ENCODE results near the gene EIF6.

The EIF6 gene

DNA sequence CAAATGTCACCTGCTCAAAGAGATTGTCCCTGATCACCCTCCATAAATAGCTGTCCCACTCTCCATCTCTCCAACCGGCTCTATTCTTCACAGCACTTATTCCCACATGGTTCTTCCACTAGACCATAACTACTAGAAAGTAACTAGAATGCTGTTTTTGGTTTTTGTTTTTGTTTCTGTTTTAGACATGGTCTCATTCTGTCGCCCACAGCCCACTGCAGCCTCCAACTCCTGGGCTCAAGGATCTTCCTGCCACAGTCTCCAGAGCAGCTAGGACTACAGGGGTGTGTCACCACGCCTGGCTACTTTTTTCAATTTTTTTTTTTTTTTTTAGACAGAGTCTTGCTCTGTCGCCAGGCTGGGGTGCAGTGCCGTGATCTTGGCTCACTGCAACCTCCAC is 45.8 kb downstream of the EIF6 start:
- Histone ChIP-seq H3K4me3 (ENCODE audit: low read depth, low read length) (no peak overlapping the region), H3K27ac (ENCODE audit: extremely low read depth, low read depth, low read length) (no peak overlapping the region), H3K4me1 (ENCODE audit: control insufficient read depth, insufficient read depth, low read length) (no peaks in the 10 kb centered on the region), H3K36me3 (ENCODE audit: control insufficient read depth in 2 of 2, insufficient read depth in 1 of 2, low read length in 2 of 2) (no peaks in the 10 kb centered on the region), H3K9me3 (ENCODE audit: control insufficient read depth, insufficient read depth, low read depth, low read length) (no peaks in the 10 kb centered on the region)
- CTCF ChIA-PET, result interaction anchor here (0.7 kb wide), 1 partner anchor 484 kb away, joined by 3 read pairs; no protein-coding TSS in a partner anchor
- TF ChIP-seq ZNF114 (tag by site-specific recombination; IDR thresholded peaks at IDR 0.05), result no peak
- TF ChIP-seq ZNF423 (tag by site-specific recombination; IDR thresholded peaks at IDR 0.05), result no peak
- no peak for TF ChIP-seq SCRT2 (tag by site-specific recombination; IDR thresholded peaks at IDR 0.05)
- TF ChIP-seq ZBTB7A (tag by site-specific recombination; IDR thresholded peaks at IDR 0.05; ENCODE audit: low read depth), result no peak
- TF ChIP-seq, protein P1, sequence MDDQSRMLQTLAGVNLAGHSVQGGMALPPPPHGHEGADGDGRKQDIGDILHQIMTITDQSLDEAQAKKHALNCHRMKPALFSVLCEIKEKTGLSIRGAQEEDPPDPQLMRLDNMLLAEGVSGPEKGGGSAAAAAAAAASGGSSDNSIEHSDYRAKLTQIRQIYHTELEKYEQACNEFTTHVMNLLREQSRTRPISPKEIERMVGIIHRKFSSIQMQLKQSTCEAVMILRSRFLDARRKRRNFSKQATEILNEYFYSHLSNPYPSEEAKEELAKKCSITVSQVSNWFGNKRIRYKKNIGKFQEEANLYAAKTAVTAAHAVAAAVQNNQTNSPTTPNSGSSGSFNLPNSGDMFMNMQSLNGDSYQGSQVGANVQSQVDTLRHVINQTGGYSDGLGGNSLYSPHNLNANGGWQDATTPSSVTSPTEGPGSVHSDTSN (CRISPR knock-in tag; IDR thresholded peaks at IDR 0.05), result no peak
- TF ChIP-seq ZNF155 (tag by site-specific recombination; IDR thresholded peaks at IDR 0.05), result no peak
- no peak for TF ChIP-seq ZNF266 (tag by site-specific recombination; IDR thresholded peaks at IDR 0.05; ENCODE audit: low read depth)
- no peak for TF ChIP-seq WT1 (tag by site-specific recombination; IDR thresholded peaks at IDR 0.05)
- TF ChIP-seq, protein P2, sequence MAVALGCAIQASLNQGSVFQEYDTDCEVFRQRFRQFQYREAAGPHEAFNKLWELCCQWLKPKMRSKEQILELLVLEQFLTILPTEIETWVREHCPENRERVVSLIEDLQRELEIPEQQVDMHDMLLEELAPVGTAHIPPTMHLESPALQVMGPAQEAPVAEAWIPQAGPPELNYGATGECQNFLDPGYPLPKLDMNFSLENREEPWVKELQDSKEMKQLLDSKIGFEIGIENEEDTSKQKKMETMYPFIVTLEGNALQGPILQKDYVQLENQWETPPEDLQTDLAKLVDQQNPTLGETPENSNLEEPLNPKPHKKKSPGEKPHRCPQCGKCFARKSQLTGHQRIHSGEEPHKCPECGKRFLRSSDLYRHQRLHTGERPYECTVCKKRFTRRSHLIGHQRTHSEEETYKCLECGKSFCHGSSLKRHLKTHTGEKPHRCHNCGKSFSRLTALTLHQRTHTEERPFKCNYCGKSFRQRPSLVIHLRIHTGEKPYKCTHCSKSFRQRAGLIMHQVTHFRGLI (tag by site-specific recombination; IDR thresholded peaks at IDR 0.05), result no peak
- POLR2A ChIA-PET, result no interaction called here

DNA sequence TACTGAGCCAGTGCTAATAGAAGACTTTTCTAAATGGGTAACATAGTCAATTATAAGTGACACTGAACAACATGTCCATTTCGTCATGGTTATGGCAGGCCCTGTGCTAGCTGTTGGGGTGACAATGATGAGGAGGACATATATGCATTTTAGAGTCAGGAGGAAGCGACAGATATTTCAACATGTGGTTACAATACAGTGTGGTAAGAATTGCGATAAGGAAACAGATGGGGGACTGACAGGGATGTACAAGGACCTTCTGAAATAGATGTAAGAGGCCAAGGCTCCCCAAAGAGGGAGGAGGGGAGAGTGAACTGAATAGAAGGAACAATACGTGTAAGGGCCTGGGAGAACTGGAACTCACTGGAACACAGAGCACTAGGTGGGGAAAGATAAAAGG is 46.4 kb downstream of the EIF6 start:
- TF ChIP-seq YY2 (tag by site-specific recombination; IDR thresholded peaks at IDR 0.05), result no peak
- TF ChIP-seq ZBTB48 (tag by site-specific recombination; IDR thresholded peaks at IDR 0.05), result no peak
- no peak for TF ChIP-seq ZNF335 (tag by site-specific recombination; conservative IDR thresholded peaks at IDR 0.05)
- no peak for TF ChIP-seq ZNF785 (tag by site-specific recombination; IDR thresholded peaks at IDR 0.05)
- TF ChIP-seq ZNF341 (tag by site-specific recombination; IDR thresholded peaks at IDR 0.05; ENCODE audit: low read depth), result no peak
- POLR2A ChIA-PET, result no interaction called here
- no peak overlapping the region for H3K4me3 ChIP-seq (ENCODE audit: low read depth, low read length)
- H3K36me3 ChIP-seq (ENCODE audit: control insufficient read depth in 2 of 2, insufficient read depth in 1 of 2, low read length in 2 of 2), result no peaks in the 10 kb centered on the region
- no peaks in the 10 kb centered on the region for H3K4me1 ChIP-seq (ENCODE audit: control insufficient read depth, insufficient read depth, low read length)
- CTCF ChIA-PET, result no interaction called here
- H3K9me3 ChIP-seq (ENCODE audit: control insufficient read depth, insufficient read depth, low read depth, low read length), result no peaks in the 10 kb centered on the region
- H3K27ac ChIP-seq (ENCODE audit: extremely low read depth, low read depth, low read length), result no peak overlapping the region

DNA sequence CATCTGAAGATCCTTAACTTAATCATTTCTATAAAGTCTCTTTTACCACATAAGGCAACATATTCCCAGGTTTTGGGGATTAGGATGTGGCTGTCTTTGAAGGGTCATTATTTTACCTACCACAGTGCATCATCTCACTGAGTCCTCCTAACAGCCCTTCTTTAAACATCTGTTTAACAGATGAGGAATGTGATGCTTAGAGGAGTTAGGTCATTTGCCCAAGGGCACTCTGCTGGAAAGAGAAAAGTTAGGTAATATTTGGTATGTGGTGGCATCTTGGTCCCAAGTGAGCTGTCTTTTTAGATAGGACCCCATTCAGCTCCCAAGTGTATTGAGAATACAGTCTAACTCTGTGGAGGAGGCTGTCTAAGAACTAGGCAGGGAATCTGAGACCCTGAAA is 47.1 kb downstream of the EIF6 start:
- Histone ChIP-seq H3K9me3 (ENCODE audit: control insufficient read depth, insufficient read depth, low read depth, low read length) (no peaks in the 10 kb centered on the region), H3K4me1 (ENCODE audit: control insufficient read depth, insufficient read depth, low read length) (no peaks in the 10 kb centered on the region), H3K27ac (ENCODE audit: extremely low read depth, low read depth, low read length) (no peak overlapping the region), H3K36me3 (ENCODE audit: control insufficient read depth in 2 of 2, insufficient read depth in 1 of 2, low read length in 2 of 2) (no peaks in the 10 kb centered on the region), H3K4me3 (ENCODE audit: low read depth, low read length) (no peak overlapping the region)
- CTCF ChIA-PET, result no interaction called here
- POLR2A ChIA-PET, result no interaction called here
- TF ChIP-seq, protein P3, sequence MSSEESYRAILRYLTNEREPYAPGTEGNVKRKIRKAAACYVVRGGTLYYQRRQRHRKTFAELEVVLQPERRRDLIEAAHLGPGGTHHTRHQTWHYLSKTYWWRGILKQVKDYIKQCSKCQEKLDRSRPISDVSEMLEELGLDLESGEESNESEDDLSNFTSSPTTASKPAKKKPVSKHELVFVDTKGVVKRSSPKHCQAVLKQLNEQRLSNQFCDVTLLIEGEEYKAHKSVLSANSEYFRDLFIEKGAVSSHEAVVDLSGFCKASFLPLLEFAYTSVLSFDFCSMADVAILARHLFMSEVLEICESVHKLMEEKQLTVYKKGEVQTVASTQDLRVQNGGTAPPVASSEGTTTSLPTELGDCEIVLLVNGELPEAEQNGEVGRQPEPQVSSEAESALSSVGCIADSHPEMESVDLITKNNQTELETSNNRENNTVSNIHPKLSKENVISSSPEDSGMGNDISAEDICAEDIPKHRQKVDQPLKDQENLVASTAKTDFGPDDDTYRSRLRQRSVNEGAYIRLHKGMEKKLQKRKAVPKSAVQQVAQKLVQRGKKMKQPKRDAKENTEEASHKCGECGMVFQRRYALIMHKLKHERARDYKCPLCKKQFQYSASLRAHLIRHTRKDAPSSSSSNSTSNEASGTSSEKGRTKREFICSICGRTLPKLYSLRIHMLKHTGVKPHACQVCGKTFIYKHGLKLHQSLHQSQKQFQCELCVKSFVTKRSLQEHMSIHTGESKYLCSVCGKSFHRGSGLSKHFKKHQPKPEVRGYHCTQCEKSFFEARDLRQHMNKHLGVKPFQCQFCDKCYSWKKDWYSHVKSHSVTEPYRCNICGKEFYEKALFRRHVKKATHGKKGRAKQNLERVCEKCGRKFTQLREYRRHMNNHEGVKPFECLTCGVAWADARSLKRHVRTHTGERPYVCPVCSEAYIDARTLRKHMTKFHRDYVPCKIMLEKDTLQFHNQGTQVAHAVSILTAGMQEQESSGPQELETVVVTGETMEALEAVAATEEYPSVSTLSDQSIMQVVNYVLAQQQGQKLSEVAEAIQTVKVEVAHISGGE (tag by site-specific recombination; conservative IDR thresholded peaks at IDR 0.05; ENCODE audit: low read depth), result no peak
- no peak for TF ChIP-seq ZNF223 (tag by site-specific recombination; IDR thresholded peaks at IDR 0.05)
- no peak for TF ChIP-seq ZNF521 (tag by site-specific recombination; IDR thresholded peaks at IDR 0.05)
- no peak for TF ChIP-seq ZNF23 (tag by site-specific recombination; IDR thresholded peaks at IDR 0.05; ENCODE audit: borderline replicate concordance)
- TF ChIP-seq ZFP37 (tag by site-specific recombination; IDR thresholded peaks at IDR 0.05), result no peak
- no peak for TF ChIP-seq ZNF114 (tag by site-specific recombination; IDR thresholded peaks at IDR 0.05)
- no peak for TF ChIP-seq ZNF133 (tag by site-specific recombination; IDR thresholded peaks at IDR 0.05)
- TF ChIP-seq, protein P4, sequence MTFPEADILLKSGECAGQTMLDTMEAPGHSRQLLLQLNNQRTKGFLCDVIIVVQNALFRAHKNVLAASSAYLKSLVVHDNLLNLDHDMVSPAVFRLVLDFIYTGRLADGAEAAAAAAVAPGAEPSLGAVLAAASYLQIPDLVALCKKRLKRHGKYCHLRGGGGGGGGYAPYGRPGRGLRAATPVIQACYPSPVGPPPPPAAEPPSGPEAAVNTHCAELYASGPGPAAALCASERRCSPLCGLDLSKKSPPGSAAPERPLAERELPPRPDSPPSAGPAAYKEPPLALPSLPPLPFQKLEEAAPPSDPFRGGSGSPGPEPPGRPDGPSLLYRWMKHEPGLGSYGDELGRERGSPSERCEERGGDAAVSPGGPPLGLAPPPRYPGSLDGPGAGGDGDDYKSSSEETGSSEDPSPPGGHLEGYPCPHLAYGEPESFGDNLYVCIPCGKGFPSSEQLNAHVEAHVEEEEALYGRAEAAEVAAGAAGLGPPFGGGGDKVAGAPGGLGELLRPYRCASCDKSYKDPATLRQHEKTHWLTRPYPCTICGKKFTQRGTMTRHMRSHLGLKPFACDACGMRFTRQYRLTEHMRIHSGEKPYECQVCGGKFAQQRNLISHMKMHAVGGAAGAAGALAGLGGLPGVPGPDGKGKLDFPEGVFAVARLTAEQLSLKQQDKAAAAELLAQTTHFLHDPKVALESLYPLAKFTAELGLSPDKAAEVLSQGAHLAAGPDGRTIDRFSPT (tag by site-specific recombination; IDR thresholded peaks at IDR 0.05), result no peak
- no peak for TF ChIP-seq ZNF658 (tag by site-specific recombination; IDR thresholded peaks at IDR 0.05)
- no peak for TF ChIP-seq BCL11A (tag by site-specific recombination; IDR thresholded peaks at IDR 0.05; ENCODE audit: low read depth)
- TF ChIP-seq ZNF155 (tag by site-specific recombination; IDR thresholded peaks at IDR 0.05), result no peak
- no peak for TF ChIP-seq YY2 (tag by site-specific recombination; IDR thresholded peaks at IDR 0.05)

Measured in HEK293 (cell line).